H9 (cell line): Measurements from ENCODE around the gene EQTN. TPM values are rescaled to one million over a fixed set of nuclear protein-coding genes. Genes with fewer than 3 reads are reported as not detected.
A peak's percentile ranks its signal among the peaks of the same experiment; 100 is the strongest.

Experiments
- DNase-seq: peaks from one replicate; pipeline ENCODE4 v3.0.0-alpha.2; 2017
- H2AFZ ChIP-seq: one replicate; pipeline ENCODE4 v1.6.1; 2013; ENCODE audit warnings: mild to moderate bottlenecking, low read length, control low read depth, moderate library complexity
- H2AK5ac ChIP-seq: 2 replicates; pipeline ENCODE4 v1.6.1; 2013; ENCODE audit warnings: low read length, control low read depth, mixed read lengths; ENCODE audit not compliant: insufficient read length
- H2BK120ac ChIP-seq: one replicate; pipeline ENCODE4 v1.6.1; 2013; ENCODE audit warnings: low read depth, mild to moderate bottlenecking, low read length, control low read depth, inconsistent platforms; ENCODE audit not compliant: poor library complexity, severe bottlenecking
- H2BK12ac ChIP-seq: 2 replicates; pipeline ENCODE4 v1.6.1; 2013; ENCODE audit warnings: low read length, control low read depth, mixed read lengths, low read depth; ENCODE audit not compliant: insufficient read length
- H2BK15ac ChIP-seq: 2 replicates; pipeline ENCODE4 v1.6.1; 2013; ENCODE audit warnings: low read depth, low read length, control low read depth
- H2BK20ac ChIP-seq: one replicate; pipeline ENCODE4 v1.6.1; 2013; ENCODE audit warnings: low read depth, mild to moderate bottlenecking, low read length, control low read depth, inconsistent platforms; ENCODE audit not compliant: poor library complexity, severe bottlenecking
- H2BK5ac ChIP-seq: 2 replicates; pipeline ENCODE4 v1.6.1; 2013; ENCODE audit warnings: low read length, control low read depth, mixed read lengths; ENCODE audit not compliant: insufficient read length
- H3K14ac ChIP-seq: 2 replicates; pipeline ENCODE4 v1.6.1; 2013; ENCODE audit warnings: low read length, control low read depth; ENCODE audit not compliant: insufficient read depth
- H3K18ac ChIP-seq: 2 replicates; pipeline ENCODE4 v1.6.1; 2013; ENCODE audit warnings: low read depth, mild to moderate bottlenecking, mixed read lengths, low read length, control low read depth; ENCODE audit not compliant: insufficient read length
- H3K23ac ChIP-seq: 2 replicates; pipeline ENCODE4 v1.6.1; 2013; ENCODE audit warnings: low read length, control low read depth, mixed read lengths, low read depth; ENCODE audit not compliant: insufficient read length
- H3K23me2 ChIP-seq: 2 replicates; pipeline ENCODE4 v1.6.1; 2013; ENCODE audit warnings: low read depth, mild to moderate bottlenecking, mixed read lengths, low read length, control low read depth; ENCODE audit not compliant: insufficient read length, poor library complexity, severe bottlenecking
- H3K27ac ChIP-seq: 2 replicates; pipeline ENCODE4 v1.5.1; 2013; ENCODE audit warnings: low read length, control low read depth, mixed read lengths, low read depth; ENCODE audit not compliant: insufficient read length
- H3K27me3 ChIP-seq: 2 replicates; pipeline ENCODE4 v1.6.1; 2013; ENCODE audit warnings: low read length, control low read depth, inconsistent platforms; ENCODE audit not compliant: insufficient read depth
- H3K4ac ChIP-seq: 2 replicates; pipeline ENCODE4 v1.6.1; 2013; ENCODE audit warnings: low read depth, mild to moderate bottlenecking, control low read depth, inconsistent platforms, low read length, moderate library complexity
- H3K4me1 ChIP-seq: 2 replicates; pipeline ENCODE4 v1.6.1; 2013; ENCODE audit warnings: low read length, control low read depth, inconsistent platforms; ENCODE audit not compliant: insufficient read depth
- H3K4me2 ChIP-seq: 2 replicates; pipeline ENCODE4 v1.6.1; 2013; ENCODE audit warnings: low read length, control low read depth, mixed read lengths; ENCODE audit not compliant: insufficient read length, insufficient read depth
- H3K56ac ChIP-seq: 2 replicates; pipeline ENCODE4 v1.6.1; 2013; ENCODE audit warnings: low read depth, mild to moderate bottlenecking, mixed read lengths, low read length, control low read depth; ENCODE audit not compliant: insufficient read length
- H3K79me1 ChIP-seq: 2 replicates; pipeline ENCODE4 v1.6.1; 2013; ENCODE audit warnings: low read depth, mild to moderate bottlenecking, moderate library complexity, low read length, control low read depth, inconsistent platforms; ENCODE audit not compliant: insufficient read depth, poor library complexity, severe bottlenecking
- H3K79me2 ChIP-seq: 2 replicates; pipeline ENCODE4 v1.6.1; 2013; ENCODE audit warnings: low read length, control low read depth, inconsistent platforms; ENCODE audit not compliant: insufficient read depth
- H3K9ac ChIP-seq: 2 replicates; pipeline ENCODE4 v1.6.1; 2013; ENCODE audit warnings: low read length, control low read depth, mixed read lengths; ENCODE audit not compliant: insufficient read length; ENCODE audit errors: extremely low read depth
- H3K9me3 ChIP-seq: one replicate; pipeline ENCODE4 v1.6.1; 2013; ENCODE audit warnings: low read depth, low read length, inconsistent platforms; ENCODE audit not compliant: control insufficient read depth
- H3T11ph ChIP-seq: one replicate; pipeline ENCODE4 v1.6.1; 2013; ENCODE audit warnings: mild to moderate bottlenecking, low read length, control low read depth, inconsistent platforms
- H4K20me1 ChIP-seq: one replicate; pipeline ENCODE4 v1.6.1; 2013; ENCODE audit not compliant: control insufficient read depth, insufficient read length, insufficient read depth
- H4K5ac ChIP-seq: 2 replicates; pipeline ENCODE4 v1.6.1; 2013; ENCODE audit warnings: low read depth, mild to moderate bottlenecking, mixed read lengths, low read length, control low read depth; ENCODE audit not compliant: insufficient read length
- H4K8ac ChIP-seq: replicated peaks from 2 replicates; pipeline ENCODE4 v1.6.1; 2013; ENCODE audit warnings: low read length, control low read depth, mixed read lengths, low read depth; ENCODE audit not compliant: insufficient read length
- H4K91ac ChIP-seq: 2 replicates; pipeline ENCODE4 v1.6.1; 2013; ENCODE audit warnings: low read depth, mild to moderate bottlenecking, moderate library complexity, mixed read lengths, low read length, control low read depth; ENCODE audit not compliant: insufficient read length
- H3K27ac Mint-ChIP-seq, 3 experiments: 2 replicates in 2 of 3; 3 replicates in 1 of 3; pipeline ENCODE4 v1.8.0; 2020 to 2021; ENCODE audit warnings: mixed read lengths in 3 of 3, mild to moderate bottlenecking in 1 of 3, moderate library complexity in 1 of 3
- H3K27me3 Mint-ChIP-seq: 2 replicates; pipeline ENCODE4 v1.8.0; 2021; ENCODE audit warnings: low read depth, mild to moderate bottlenecking, moderate library complexity, mixed read lengths
- H3K36me3 Mint-ChIP-seq, 3 experiments: 2 replicates in 2 of 3; 3 replicates in 1 of 3; pipeline ENCODE4 v1.8.0; 2020 to 2021; ENCODE audit warnings: low read depth in 3 of 3, mixed read lengths in 3 of 3; ENCODE audit not compliant: insufficient read depth in 1 of 3
- H3K4me1 Mint-ChIP-seq, 2 experiments: 2 replicates each; pipeline ENCODE4 v1.8.0; 2020; ENCODE audit warnings: mixed read lengths in 2 of 2
- H3K4me3 Mint-ChIP-seq, 2 experiments: 2 replicates in 1 of 2; 3 replicates in 1 of 2; pipeline ENCODE4 v1.8.0; 2020 to 2021; ENCODE audit warnings: mild to moderate bottlenecking in 2 of 2, mixed read lengths in 2 of 2, moderate library complexity in 1 of 2
- H3K9me3 Mint-ChIP-seq, 2 experiments: 2 replicates in 1 of 2; 3 replicates in 1 of 2; pipeline ENCODE4 v1.8.0; 2020; ENCODE audit warnings: mild to moderate bottlenecking in 2 of 2, mixed read lengths in 2 of 2, moderate library complexity in 1 of 2
- CTCF ChIP-seq: fragments of 200-600 bp; sonication (generic); conservative IDR thresholded peaks from 3 replicates; pipeline ENCODE4 v1.8.0; 2021; ENCODE audit warnings: antibody characterized with exemption, mild to moderate bottlenecking
- WGBS: extraction: QIAGEN DNeasy Blood & Tissue Kit; methylation state at CpG from one replicate; pipeline ENCODE4 v1.1.7; 2013; ENCODE audit warnings: missing lambda C conversion rate, low lambda C conversion rate, mixed read lengths; ENCODE audit not compliant: insufficient read length; ENCODE audit errors: extremely low coverage; 5-methylcytosine and 5-hydroxymethylcytosine counted together
- total RNA-seq: library from RNA; stranded (reverse); gene quantifications from 2 replicates; pipeline ENCODE4 v1.2.1, GENCODE V29; 2021

EQTN gene
- total RNA-seq, 1 experiment from 2014 or later = not detected

GRCh38 chr9:27337236-27337635 lies 40.3 kb upstream of the EQTN start:
- peak overlapping the region in 1 of 3 experiments; percentile 26; a peak in 1 of 7 replicates for H3K27ac Mint-ChIP-seq
- no CpG with 5 or more reads among the region's 3 CpGs for WGBS

More at GRCh38 chr9:27337236-27337635, 40.3 kb upstream of the EQTN start:
- no peak overlapping the region for H3T11ph ChIP-seq
- H2BK5ac ChIP-seq = no peak overlapping the region
- no peak overlapping the region for H3K4me2 ChIP-seq
- H2AK5ac ChIP-seq = no peak overlapping the region
- Mint-ChIP-seq H3K4me3 (no peak overlapping the region), H3K27me3 (no peaks in the 10 kb centered on the region), H3K4me1 (peaks cover 34 to 58% of the 10 kb centered on the region in 2 experiments), H3K36me3 (peaks cover 2 to 5% (median 5%) of the 10 kb centered on the region in 3 experiments; a peak in 6 of 7 replicates), H3K9me3 (peaks cover 3% of the 10 kb centered on the region in 2 experiments; a peak in 4 of 5 replicates)
- no peak overlapping the region for H4K5ac ChIP-seq
- H3K9ac ChIP-seq = no peak overlapping the region
- no peak overlapping the region for H4K91ac ChIP-seq
- no peak overlapping the region for H2BK120ac ChIP-seq
- DNase-seq = no peak
- TF ChIP-seq CTCF = no peak; the same call in 2 of the 3 replicates
- H3K79me1 ChIP-seq = no peaks in the 10 kb centered on the region
- H4K8ac ChIP-seq = no peak overlapping the region
- no peak overlapping the region for H3K18ac ChIP-seq
- no peaks in the 10 kb centered on the region for H3K9me3 ChIP-seq
- no peaks in the 10 kb centered on the region for H3K27me3 ChIP-seq
- H3K27ac ChIP-seq = no peak overlapping the region
- H3K23me2 ChIP-seq = no peaks in the 10 kb centered on the region
- no peak overlapping the region for H2BK15ac ChIP-seq
- no peak overlapping the region for H3K14ac ChIP-seq
- no peaks in the 10 kb centered on the region for H3K79me2 ChIP-seq
- H3K4me1 ChIP-seq = peaks cover 19% of the 10 kb centered on the region
- H3K4ac ChIP-seq = no peak overlapping the region
- no peak overlapping the region for H2BK20ac ChIP-seq
- H3K56ac ChIP-seq = no peak overlapping the region
- H3K23ac ChIP-seq = no peak overlapping the region
- H2BK12ac ChIP-seq = no peak overlapping the region
- no peaks in the 10 kb centered on the region for H4K20me1 ChIP-seq
- no peak overlapping the region for H2AFZ ChIP-seq
